HG03064 (cell line): ENCODE measurements around the gene FAM163B.

Experiments used
- ATAC-seq: cut with Tn5 transposase; IDR thresholded peaks from one replicate; pipeline ENCODE4 v1.9.1; 2021; ENCODE audit warnings: low read depth; ENCODE audit not compliant: unreplicated experiment

The FAM163B gene

DNA sequence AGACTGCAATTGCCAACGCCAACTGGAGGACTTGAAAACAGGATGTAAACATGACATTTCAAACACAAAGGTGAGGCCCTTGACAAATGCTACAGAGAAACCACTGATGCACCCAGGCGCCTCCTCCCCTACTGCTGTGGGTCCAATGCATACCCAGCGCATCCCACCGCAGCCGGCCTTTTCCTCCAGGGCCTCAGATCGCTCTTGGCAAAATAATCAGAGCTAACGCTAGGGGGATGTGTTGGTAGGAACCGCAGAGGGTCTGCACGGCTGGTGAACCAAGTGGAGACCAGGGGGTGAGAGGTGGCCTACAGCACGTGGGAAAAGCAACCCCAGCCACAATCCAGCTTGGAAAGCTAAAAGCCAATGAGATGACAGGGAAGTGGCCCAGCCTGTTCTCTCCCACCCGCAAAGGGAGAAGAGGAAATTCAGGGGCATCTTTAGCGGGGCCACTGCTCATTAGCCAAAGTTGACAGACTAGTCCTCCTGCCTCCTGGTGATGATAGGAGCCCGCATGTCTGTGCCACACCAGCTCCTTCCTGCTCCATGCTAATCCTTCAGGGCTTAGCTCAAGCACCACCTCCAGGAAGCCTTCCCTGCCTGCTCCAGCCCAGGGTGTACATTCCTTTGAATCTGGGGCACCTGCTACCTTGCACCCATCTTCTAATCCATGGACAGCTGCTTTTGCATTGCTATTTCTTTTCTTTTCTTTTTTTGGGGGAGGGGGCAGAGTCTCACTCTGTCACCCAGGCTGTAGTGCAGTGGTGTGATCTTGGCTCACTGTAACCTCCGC lies 5.9 kb downstream of the FAM163B start:
- no peak for ATAC-seq

- ATAC-seq, result no peak
These were observed 6.9 kb downstream of the FAM163B start for GRCh38 chr9:133602277-133602676.

DNA sequence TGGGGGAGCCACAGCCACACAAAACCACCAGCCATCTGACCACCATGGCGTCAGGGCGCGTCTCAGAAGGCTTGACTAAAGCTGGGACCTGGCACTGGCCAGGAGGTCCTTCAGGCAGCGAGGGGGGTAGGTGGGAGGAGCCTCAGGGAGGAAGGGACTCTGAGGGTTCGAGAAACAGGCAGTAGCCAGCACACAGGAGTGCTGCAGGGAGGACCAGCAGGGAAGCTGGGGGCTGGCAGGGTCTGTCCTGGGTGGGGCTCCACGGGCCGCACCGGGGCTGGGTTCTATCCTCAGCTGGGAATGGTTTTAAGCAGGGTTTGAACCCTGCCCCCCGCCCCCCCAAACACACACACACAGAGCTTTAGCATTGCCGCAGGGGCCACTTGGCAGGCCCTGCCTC lies 7.4 kb downstream of the FAM163B start:
- ATAC-seq, result no peak

- no peak for ATAC-seq
These were observed 8.4 kb downstream of the FAM163B start for GRCh38 chr9:133600739-133601138.

GRCh38 chr9:133599470-133600173 lies 9.6 kb downstream of the FAM163B start:
- ATAC-seq, result no peak

- ATAC-seq, result no peak
These were observed 10.2 kb downstream of the FAM163B start for GRCh38 chr9:133598978-133599377.

- ATAC-seq, result no peak
These were observed 11.8 kb downstream of the FAM163B start for GRCh38 chr9:133597316-133597957.

GRCh38 chr9:133595910-133596309 lies 13.3 kb downstream of the FAM163B start:
- no peak for ATAC-seq

DNA sequence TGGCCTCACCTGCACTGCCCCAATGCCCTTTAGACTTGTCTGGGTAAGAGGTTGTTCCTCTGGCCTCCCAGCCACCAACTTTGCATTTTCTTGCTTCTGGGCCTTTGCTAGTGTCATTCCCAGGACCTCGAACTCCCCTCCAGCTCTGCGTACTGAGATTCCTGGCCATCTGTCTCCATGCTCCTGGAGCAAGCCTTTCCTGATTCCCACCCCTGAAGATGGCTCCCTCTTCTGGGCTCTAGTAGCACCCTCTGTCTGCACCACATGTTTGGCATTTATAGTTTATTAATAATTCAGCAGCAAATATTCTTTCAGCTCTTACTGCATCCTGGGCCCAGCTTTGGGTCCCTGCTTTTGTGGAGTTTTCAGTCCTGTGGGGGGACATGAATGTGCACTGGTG lies 14.9 kb downstream of the FAM163B start:
- no peak for ATAC-seq

DNA sequence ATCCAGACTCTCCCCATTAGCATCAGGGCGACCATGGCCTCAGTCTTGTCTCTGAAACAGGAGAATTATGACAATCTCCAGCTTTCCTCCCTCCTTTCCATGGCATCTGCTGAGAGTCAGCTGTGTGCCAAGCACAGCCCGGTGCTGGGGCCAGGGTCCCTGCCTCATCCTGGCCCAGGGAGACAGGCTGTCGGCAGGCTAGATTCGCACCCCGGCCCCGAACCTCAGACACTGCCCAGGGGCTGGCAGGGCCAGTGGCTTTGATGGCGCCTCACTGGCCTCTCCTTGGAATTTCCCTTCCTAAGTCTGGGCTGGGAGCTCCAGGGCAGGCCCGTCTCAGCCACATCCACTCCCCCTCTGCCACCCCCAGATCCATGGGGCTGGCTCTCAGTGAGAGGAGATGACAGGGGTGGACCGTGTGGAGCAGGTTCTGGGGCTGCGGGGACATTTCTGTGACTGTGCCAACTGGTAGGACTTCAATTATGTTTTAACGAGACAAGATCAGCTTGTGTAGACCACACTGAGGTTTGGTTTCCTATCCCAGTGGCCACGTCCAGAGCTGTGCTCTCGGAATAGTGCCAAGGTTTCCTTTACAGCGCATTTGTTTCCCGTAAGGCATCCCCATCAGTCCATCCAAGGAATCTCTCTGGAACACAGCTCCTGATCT lies 15.5 kb downstream of the FAM163B start:
- ATAC-seq, result no peak

DNA sequence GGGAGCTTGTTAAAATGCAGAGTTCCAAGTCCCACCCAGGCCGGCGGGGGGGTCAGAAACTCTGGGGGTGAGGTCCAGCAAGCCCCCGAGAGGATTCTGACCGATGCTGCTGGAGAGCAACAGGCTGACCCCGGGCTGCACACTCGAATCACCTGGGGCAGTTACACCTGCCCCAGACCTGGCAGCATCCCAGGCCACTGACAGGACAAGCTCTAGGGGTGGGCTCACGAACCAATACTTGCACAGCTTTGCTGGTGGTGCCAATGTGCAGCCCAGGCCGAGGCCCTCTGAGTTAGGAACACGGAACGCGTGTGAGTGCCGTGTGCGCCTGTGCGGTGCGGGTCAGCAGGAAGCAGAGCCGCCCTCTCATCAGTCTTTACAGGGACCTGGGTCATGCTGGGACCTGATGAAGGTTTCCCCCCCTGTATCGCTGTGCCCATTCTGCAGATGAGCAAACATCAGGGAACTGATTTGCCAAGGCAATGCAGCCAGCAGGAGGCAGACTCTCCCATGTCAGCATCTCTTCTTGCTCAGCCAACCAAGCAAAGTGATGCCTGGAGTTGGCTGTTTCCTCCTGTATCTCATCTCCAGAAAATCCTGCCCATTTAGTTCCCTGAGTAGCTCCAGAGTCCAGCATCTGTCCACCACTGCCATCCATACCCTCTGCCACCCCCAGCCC lies 16.3 kb downstream of the FAM163B start:
- ATAC-seq, result no peak

GRCh38 chr9:133591985-133592384 lies 17.2 kb downstream of the FAM163B start:
- no peak for ATAC-seq

DNA sequence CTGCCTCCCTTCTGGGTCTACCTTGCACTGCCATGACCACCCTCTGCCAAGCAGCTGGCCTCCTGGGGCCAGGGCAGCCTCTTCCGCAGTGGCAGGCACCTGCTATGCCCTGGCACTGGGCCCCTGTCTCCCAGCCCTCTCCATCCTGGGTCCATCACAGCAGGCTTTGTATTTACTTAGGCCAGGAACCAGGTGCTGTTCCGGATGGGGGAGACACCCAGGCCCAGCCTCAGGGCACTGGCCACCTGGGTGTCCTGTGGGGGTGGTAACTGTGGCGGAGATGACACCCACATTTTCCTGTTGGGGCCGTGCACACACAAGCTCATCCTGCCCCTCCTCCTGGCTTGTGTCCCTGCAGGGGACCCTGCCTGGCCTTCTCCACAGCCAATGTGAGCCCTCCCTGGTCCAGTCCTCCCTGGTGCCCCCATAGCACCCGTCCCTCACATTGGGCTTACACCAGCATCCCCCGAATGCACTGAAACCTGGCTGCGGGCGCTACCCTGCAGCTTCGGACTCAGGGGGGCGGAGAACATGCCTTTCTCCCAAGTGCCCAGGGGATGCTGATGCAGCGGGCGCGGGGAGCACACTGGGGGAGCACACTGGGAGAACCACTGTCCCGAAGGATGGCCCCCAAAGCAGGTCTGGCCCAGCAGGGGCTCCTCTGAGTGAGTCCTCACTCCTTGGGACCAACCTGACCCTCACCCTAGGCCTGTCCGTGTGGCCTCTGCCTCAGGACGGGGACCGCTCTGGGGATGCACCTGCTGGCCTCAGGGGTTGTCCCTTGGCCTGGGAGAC lies 17.9 kb downstream of the FAM163B start:
- ATAC-seq, result no peak

GRCh38 chr9:133590231-133590855 lies 18.8 kb downstream of the FAM163B start:
- no peak for ATAC-seq

GRCh38 chr9:133589454-133590227 lies 19.5 kb downstream of the FAM163B start:
- ATAC-seq, result no peak

DNA sequence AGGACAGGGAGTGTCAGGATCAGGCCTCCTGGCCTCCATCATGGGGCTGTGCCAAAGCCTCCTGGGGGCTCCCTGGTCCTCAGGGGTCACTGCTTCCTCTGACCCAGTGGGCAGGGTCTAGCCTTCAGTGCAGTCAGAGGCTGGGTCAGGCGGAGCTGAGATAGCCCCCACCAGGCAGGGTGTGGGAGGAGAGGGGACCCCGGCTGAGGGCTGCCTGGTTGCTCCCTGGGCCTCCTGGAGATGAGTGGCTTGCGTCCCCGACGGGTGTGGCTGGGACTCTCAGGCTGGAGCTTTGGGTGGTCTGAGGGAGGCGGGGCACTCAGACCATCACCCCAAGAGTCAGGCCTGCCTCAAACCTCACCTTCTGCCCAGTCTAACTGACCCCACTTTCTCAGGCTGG lies 21.7 kb downstream of the FAM163B start:
- no peak for ATAC-seq

DNA sequence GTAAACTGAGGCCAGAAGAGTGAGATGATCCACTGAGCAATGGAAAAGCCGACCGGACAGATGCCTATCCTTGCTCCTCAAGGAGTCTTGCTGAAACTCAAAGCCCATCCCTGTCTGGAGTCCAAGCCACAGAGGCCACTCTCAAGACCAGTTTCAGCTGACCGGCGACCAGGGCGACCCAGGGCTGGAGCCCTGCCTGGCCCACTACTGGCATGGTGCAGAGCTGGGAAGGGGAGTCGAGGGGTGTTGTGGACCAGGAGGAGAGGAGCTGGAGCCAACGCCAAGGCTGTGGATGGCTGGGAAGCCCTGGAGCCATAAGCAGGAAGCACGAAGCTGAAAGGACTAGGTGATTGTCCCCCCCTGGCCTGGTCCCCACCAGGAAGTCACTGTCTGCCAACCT lies 22.1 kb downstream of the FAM163B start:
- ATAC-seq, result no peak

- ATAC-seq, result no peak
These were observed 23.5 kb downstream of the FAM163B start for GRCh38 chr9:133585481-133586351.
